Heart right ventricle (tissue), 16 donors: ENCODE results near the gene PLEKHJ1. TPM values are rescaled to one million over a fixed set of nuclear protein-coding genes. Genes with fewer than 3 reads are reported as not detected.

ENCODE experiments used
- ATAC-seq, 8 donors: fragments of 200-7000 bp; cut with Tn5 transposase; one replicate each; pipeline ENCODE4 v1.9.1; 2020; ENCODE audit warnings: mild to moderate bottlenecking in 8 of 8, moderate library complexity in 8 of 8, moderate number of reproducible peaks in 1 of 8
- DNase-seq, 2 donors: peaks; one replicate each; pipeline ENCODE4 v3.0.0-alpha.2; 2020
- H3K27ac ChIP-seq, 10 donors: fragments of 200-600 bp; sonication (generic) in 2 of 10; one replicate each; pipeline versions ENCODE4 v1.5.0 to v1.8.0; 2020 to 2022; ENCODE audit warnings: mild to moderate bottlenecking in 3 of 10
- H3K27me3 ChIP-seq, 7 donors: fragments of 200-600 bp; one replicate each; pipeline ENCODE4 v1.8.0; 2021 to 2022; ENCODE audit warnings: mild to moderate bottlenecking in 2 of 7
- H3K36me3 ChIP-seq, 9 donors: fragments of 200-600 bp; sonication (generic) in 1 of 9; one replicate each; pipeline versions ENCODE4 v1.5.0 to v1.8.0; 2020 to 2022; ENCODE audit warnings: mild to moderate bottlenecking in 2 of 9
- H3K4me1 ChIP-seq, 9 donors: fragments of 200-600 bp; sonication (generic) in 1 of 9; one replicate each; pipeline versions ENCODE4 v1.5.0 to v1.8.0; 2020 to 2022; ENCODE audit warnings: mild to moderate bottlenecking in 4 of 9
- H3K4me3 ChIP-seq, 10 donors: fragments of 200-600 bp; sonication (generic) in 2 of 10; one replicate each; pipeline versions ENCODE4 v1.5.0 to v1.8.0; 2020 to 2022; ENCODE audit warnings: mild to moderate bottlenecking in 7 of 10, moderate library complexity in 2 of 10
- H3K9me3 ChIP-seq, 11 donors: fragments of 200-600 bp in 10 of 11; sonication (generic) in 2 of 11; one replicate each; pipeline versions ENCODE4 v1.5.0 to v1.8.0; 2013 to 2022; ENCODE audit warnings: mild to moderate bottlenecking in 2 of 11, control low read depth in 1 of 11, moderate library complexity in 1 of 11
- WGBS, 2 donors: extraction: QIAGEN DNeasy Blood & Tissue Kit; methylation state at CpG; one replicate each; pipeline ENCODE4 v1.1.7; 2013; ENCODE audit warnings: inconsistent platforms in 1 of 2; 5-methylcytosine and 5-hydroxymethylcytosine counted together
- intact Hi-C, 10 donors: fragments of 100-400 bp; cut with DNase I; formaldehyde crosslinking; loops; one replicate each; pipeline versions ENCODE4 v1.11.1 to v1.14.2; 2022
- polyA plus RNA-seq, 2 donors: library from polyadenylated mRNA; stranded (reverse); fragments of 200-250 nt; gene quantifications; one replicate each; pipeline ENCODE4 v1.2.3, GENCODE V29; 2013
- total RNA-seq, 10 donors: library from RNA; stranded (reverse); fragmentation: NEBNext Ultra II Directional in 3 of 10; extraction: Animal tissue kit (Norgen Biotek cat#: 25700) in 3 of 10; gene quantifications; one replicate each; pipeline versions ENCODE4 v1.2.1 to v1.2.4, GENCODE V29; 2021 to 2023
- TF ChIP-seq, protein P1 (sequence below), 9 donors: fragments of 200-600 bp; sonication (generic) in 2 of 9; IDR thresholded peaks; one replicate each; pipeline versions ENCODE4 v1.5.0 to v1.8.0; 2021 to 2022; ENCODE audit warnings: antibody characterized with exemption in 9 of 9, mild to moderate bottlenecking in 5 of 9, moderate library complexity in 1 of 9
- donor health status: Arrhythmogenic right ventricular cardiomyopathy.
- donor health status: ischemic (EF 13 %, LVEDD 7.1; RV severe dilation, severe dysfunction).
- donor health status: healthy with polysubstance abuse.
- donor health status: DM: no; HTN: yes; CAD: no.
- donor health status: DM: no; HTN: no; CAD: no.
- donor health status: ischemic (EF 25% LVEDD 6.9; RV normal size, moderate dysfunction).
- donor health status: ischemic (EF 25% LVEDD 5.7; RV mildly dilated, moderate dysfunction).
- donor health status: healthy.
- donor health status: DM: yes; HTN: yes; CAD: no.
- donor health status: Ischemic cardiomyopathy.
- donor health status: ischemic (EF 35%, LVEDD 5.7; RV mildly dilated, moderate dysfunction).
- donor health status: nonischemic (EF 11% LVEDD 7.7; RV severe dilation, severe dysfunction).
- donor health status: DM: yes; HTN: yes; CAD: no.
- donor health status: PGD.
- donor health status: ischemic (EF 29% LVEDD 5.4; RV normal size, mild dysfunction).
- donor health status: nonischemic (EF 23%, LVEDD 6.1; RV moderate dilation, normal function).

PLEKHJ1 gene
- total and polyA plus RNA-seq, 12 donors = 40.0 to 103 (median 46.8) TPM

GRCh38 chr19:2274931-2275535 lies 38.9 kb upstream of the PLEKHJ1 start:
- 47 to 55% methylated on average over 16 of the region's 16 CpGs for WGBS, 2 donors
- Histone ChIP-seq H3K4me1 (peaks cover 19 to 55% (median 49%) of the 10 kb centered on the region in 9 donors), H3K4me3 (no peak overlapping the region)

DNA sequence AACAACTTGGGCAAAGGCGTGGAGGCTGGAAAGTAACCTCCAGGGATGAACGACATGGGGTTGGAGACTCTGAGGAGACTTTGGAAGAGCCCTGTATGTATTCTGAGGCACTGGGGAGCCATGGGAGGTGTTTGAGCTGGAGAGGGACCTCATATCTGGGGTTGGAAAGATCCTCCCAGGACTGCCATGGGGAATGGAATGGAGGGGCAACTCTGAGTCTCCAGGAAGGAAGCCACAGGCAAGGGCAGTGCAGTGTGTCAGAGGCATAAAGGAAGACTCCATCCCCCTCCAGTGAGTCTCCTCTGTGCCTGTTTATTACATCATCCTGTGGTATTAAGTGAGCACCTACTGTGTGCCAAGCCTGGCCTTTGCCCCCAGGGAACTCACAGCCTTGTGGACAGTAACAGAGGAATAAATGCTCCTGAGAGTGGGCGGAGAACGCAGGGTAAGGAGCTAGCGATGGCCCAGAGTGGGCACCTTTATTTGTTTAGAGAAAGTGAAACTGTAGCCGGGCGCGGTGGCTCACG lies 38.1 kb upstream of the PLEKHJ1 start:
- intact Hi-C loops = loop anchor here (2.0 to 10.0 kb wide), 7 partner anchors 37 to 121 kb away; partner anchors contain the start of genes AP3D1 (in 2 of the 10), PLEKHJ1 (in 2 of the 10) and SF3A2 (in 2 of the 10)
- ATAC-seq = no peak
- no peaks in the 10 kb centered on the region for H3K27me3 ChIP-seq
- TF ChIP-seq, protein P1, sequence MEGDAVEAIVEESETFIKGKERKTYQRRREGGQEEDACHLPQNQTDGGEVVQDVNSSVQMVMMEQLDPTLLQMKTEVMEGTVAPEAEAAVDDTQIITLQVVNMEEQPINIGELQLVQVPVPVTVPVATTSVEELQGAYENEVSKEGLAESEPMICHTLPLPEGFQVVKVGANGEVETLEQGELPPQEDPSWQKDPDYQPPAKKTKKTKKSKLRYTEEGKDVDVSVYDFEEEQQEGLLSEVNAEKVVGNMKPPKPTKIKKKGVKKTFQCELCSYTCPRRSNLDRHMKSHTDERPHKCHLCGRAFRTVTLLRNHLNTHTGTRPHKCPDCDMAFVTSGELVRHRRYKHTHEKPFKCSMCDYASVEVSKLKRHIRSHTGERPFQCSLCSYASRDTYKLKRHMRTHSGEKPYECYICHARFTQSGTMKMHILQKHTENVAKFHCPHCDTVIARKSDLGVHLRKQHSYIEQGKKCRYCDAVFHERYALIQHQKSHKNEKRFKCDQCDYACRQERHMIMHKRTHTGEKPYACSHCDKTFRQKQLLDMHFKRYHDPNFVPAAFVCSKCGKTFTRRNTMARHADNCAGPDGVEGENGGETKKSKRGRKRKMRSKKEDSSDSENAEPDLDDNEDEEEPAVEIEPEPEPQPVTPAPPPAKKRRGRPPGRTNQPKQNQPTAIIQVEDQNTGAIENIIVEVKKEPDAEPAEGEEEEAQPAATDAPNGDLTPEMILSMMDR (IDR thresholded peaks at IDR 0.05) = no peak
- peak overlapping the region in 8 of 10 donors; percentile 47 to 100 (median 76) for H3K27ac ChIP-seq
- WGBS, 2 donors = 88 to 90% methylated on average over 9 of the region's 9 CpGs
- H3K4me3 ChIP-seq = peak overlapping the region in 6 of 10 donors; percentile 24 to 100 (median 98)
- H3K4me1 ChIP-seq = peaks cover 19 to 55% (median 49%) of the 10 kb centered on the region in 9 donors
- DNase-seq = no peak
- H3K9me3 ChIP-seq = no peaks in the 10 kb centered on the region
- H3K36me3 ChIP-seq = peaks cover 0 to 56% (median 14%) of the 10 kb centered on the region in 9 donors

More at GRCh38 chr19:2274931-2275535, 38.9 kb upstream of the PLEKHJ1 start:
- peak in 7 of 8 donors; percentile 10 to 49 (median 31) for ATAC-seq
- no peaks in the 10 kb centered on the region for H3K27me3 ChIP-seq
- peaks cover 0 to 56% (median 14%) of the 10 kb centered on the region in 9 donors for H3K36me3 ChIP-seq
- TF ChIP-seq, protein P1 (IDR thresholded peaks at IDR 0.05) = peak; percentile 9 to 67 (median 64)
- intact Hi-C loops = loop anchor here (2.0 to 10.0 kb wide), 9 partner anchors 38 to 120 kb away; partner anchors contain the start of genes AP3D1 (in 2 of the 10), PLEKHJ1 (in 2 of the 10), SF3A2 (in 2 of the 10) and DOT1L (in 1 of the 10)
- no peaks in the 10 kb centered on the region for H3K9me3 ChIP-seq
- peak overlapping the region in 7 of 10 donors; percentile 11 to 56 (median 44) for H3K27ac ChIP-seq
- peak; percentile 60 to 68 for DNase-seq

- Histone ChIP-seq H3K27me3 (no peaks in the 10 kb centered on the region), H3K9me3 (no peaks in the 10 kb centered on the region), H3K4me3 (peak overlapping the region in 8 of 10 donors; percentile 12 to 100 (median 68)), H3K36me3 (peaks cover 0 to 56% (median 14%) of the 10 kb centered on the region in 9 donors), H3K4me1 (peaks cover 19 to 59% (median 49%) of the 10 kb centered on the region in 9 donors), H3K27ac (peak overlapping the region in 9 of 10 donors; percentile 13 to 100 (median 73))
- TF ChIP-seq, protein P1 (IDR thresholded peaks at IDR 0.05) = peak in 8 of 9 donors; percentile 95 to 98 (median 97)
- WGBS, 2 donors = 12 to 13% methylated on average over 44 to 45 of the region's 45 CpGs
- ATAC-seq = peak in 7 of 8 donors; percentile 5 to 27 (median 20)
- DNase-seq = peak; percentile 71 to 82
- intact Hi-C loops = loop anchor here (1.0 to 10.0 kb wide), 12 partner anchors 34 to 121 kb away; partner anchors contain the start of genes PLEKHJ1 (in 8 of the 10), SF3A2 (in 8 of the 10) and AP3D1 (in 2 of the 10)
These were observed 37.4 kb upstream of the PLEKHJ1 start for GRCh38 chr19:2273356-2274184.
